DND-41 (cell line): ENCODE results near the gene PTOV1.
A peak's percentile ranks its signal among the peaks of the same experiment; 100 is the strongest.

Source experiments
- ATAC-seq: fragments of 200-7000 bp; cut with Tn5 transposase; 3 replicates; pipeline ENCODE4 v1.9.1; 2021; ENCODE audit warnings: low read depth; ENCODE audit not compliant: insufficient read depth
- DNase-seq: peaks from one replicate; pipeline ENCODE4 v3.0.0-alpha.2; 2020
- H2AFZ ChIP-seq: 2 replicates; pipeline ENCODE4 v1.6.0; 2012; ENCODE audit warnings: low read depth, low read length
- H3K27ac ChIP-seq: 2 replicates; pipeline ENCODE4 v1.5.1; 2012; ENCODE audit warnings: low read length, inconsistent platforms
- H3K27me3 ChIP-seq: fragments of 200-600 bp; sonication (generic); 2 replicates; pipeline ENCODE4 v1.6.0; 2012; ENCODE audit warnings: low read length, mild to moderate bottlenecking, inconsistent platforms; ENCODE audit not compliant: insufficient read depth, poor library complexity
- H3K36me3 ChIP-seq: 2 replicates; pipeline ENCODE4 v1.5.1; 2012; ENCODE audit warnings: low read length, inconsistent platforms; ENCODE audit not compliant: insufficient read depth
- H3K4me1 ChIP-seq: 2 replicates; pipeline ENCODE4 v1.5.1; 2012; ENCODE audit warnings: mild to moderate bottlenecking, low read length; ENCODE audit not compliant: insufficient read depth
- H3K4me2 ChIP-seq: 2 replicates; pipeline ENCODE4 v1.6.0; 2012; ENCODE audit warnings: mild to moderate bottlenecking, moderate library complexity, low read length, inconsistent platforms; ENCODE audit not compliant: insufficient read depth
- H3K4me3 ChIP-seq, 2 experiments: fragments of 200-600 bp in 1 of 2; shearing (Covaris generic) in 1 of 2; 2 replicates each; pipeline ENCODE4 v1.5.1; 2012 to 2016; ENCODE audit warnings: inconsistent platforms in 2 of 2, low read length in 2 of 2, mild to moderate bottlenecking in 2 of 2, low read depth in 1 of 2, moderate library complexity in 1 of 2
- H3K79me2 ChIP-seq: 2 replicates; pipeline ENCODE4 v1.6.0; 2012; ENCODE audit warnings: low read length, inconsistent platforms; ENCODE audit not compliant: insufficient read depth
- H3K9ac ChIP-seq: 2 replicates; pipeline ENCODE4 v1.6.0; 2012; ENCODE audit warnings: low read depth, mild to moderate bottlenecking, inconsistent platforms, low read length, moderate library complexity
- H3K9me3 ChIP-seq: 2 replicates; pipeline ENCODE4 v1.5.1; 2012; ENCODE audit warnings: low read length, moderate library complexity, mild to moderate bottlenecking, inconsistent platforms; ENCODE audit not compliant: insufficient read depth, severe bottlenecking
- H4K20me1 ChIP-seq: 2 replicates; pipeline ENCODE4 v1.6.0; 2012; ENCODE audit warnings: low read length; ENCODE audit not compliant: insufficient read depth
- CTCF ChIP-seq: IDR thresholded peaks from 2 replicates; pipeline ENCODE4 v1.5.1; 2012; ENCODE audit warnings: borderline replicate concordance, low read length, moderate library complexity, mild to moderate bottlenecking; ENCODE audit not compliant: poor library complexity, severe bottlenecking; ENCODE audit errors: extremely low read depth
- EZH2 ChIP-seq: IDR thresholded peaks from 3 replicates; pipeline ENCODE4 v1.6.1; 2012; ENCODE audit warnings: borderline replicate concordance, low read depth, mild to moderate bottlenecking, moderate library complexity, low read length, inconsistent platforms; ENCODE audit not compliant: severe bottlenecking

PTOV1 gene

DNA sequence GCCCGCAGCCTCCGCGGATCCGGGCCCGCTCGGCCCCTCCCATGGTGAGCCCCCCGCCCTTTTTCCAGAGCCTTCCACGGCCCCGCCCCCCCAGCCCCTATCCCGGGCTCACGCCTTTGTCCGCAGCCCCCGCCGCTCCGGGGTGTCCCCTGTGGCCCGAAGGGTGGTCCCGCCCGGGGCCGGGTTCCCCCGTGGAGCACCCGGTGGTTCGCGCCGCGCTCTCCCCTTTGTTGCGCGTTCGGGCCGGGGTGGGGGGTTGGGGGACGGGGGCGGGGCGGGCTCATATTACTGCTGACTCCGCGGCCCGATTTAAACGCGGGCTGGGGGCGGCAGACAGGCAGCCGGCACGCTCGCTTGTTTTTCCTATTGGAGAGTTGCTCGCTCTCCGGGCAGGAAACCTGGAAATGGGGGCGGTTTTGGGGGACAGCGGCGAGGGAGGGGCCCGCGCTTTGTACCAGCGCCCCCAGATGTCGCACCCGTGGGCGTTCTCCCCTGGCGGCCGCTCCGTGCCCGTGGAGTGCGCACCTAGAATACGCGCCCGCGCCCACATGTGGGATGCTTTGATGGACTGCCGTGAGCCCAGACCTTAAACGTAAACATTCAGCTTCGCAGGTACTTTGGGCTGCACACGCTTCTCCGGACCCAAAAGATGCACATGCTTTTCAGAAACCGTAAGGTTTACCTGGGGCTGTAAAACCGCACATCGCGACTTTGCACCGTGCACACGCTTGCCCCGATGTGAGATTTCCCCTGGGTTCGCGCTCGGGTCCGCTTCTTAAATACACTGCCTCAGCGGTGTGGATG, 699 bp downstream of the PTOV1 start:
- H3K9ac ChIP-seq, result peak overlapping the region; percentile 64
- H3K79me2 ChIP-seq, result peaks cover 66% of the 10 kb centered on the region
- H3K27ac ChIP-seq, result peak overlapping the region; percentile 80
- ATAC-seq (0 out of 3 replicates have a peak, but pooled peaks have one; percentile 10), DNase-seq (peak; percentile 56)
- TF ChIP-seq EZH2 (no peak), CTCF (peak; percentile 4)
- H4K20me1 ChIP-seq, result peaks cover 45% of the 10 kb centered on the region
- H3K36me3 ChIP-seq, result peaks cover 44% of the 10 kb centered on the region
- peak overlapping the region; percentile 82 for H3K4me2 ChIP-seq
- peak overlapping the region; percentile 48 to 70; a peak in 3 of 4 replicates for H3K4me3 ChIP-seq
- H3K9me3 ChIP-seq, result no peaks in the 10 kb centered on the region
- H2AFZ ChIP-seq, result 0 out of 2 replicates have a peak overlapping the region, but pooled peaks have one; percentile 75
- no peaks in the 10 kb centered on the region for H3K27me3 ChIP-seq
- H3K4me1 ChIP-seq, result peaks cover 51% of the 10 kb centered on the region

DNA sequence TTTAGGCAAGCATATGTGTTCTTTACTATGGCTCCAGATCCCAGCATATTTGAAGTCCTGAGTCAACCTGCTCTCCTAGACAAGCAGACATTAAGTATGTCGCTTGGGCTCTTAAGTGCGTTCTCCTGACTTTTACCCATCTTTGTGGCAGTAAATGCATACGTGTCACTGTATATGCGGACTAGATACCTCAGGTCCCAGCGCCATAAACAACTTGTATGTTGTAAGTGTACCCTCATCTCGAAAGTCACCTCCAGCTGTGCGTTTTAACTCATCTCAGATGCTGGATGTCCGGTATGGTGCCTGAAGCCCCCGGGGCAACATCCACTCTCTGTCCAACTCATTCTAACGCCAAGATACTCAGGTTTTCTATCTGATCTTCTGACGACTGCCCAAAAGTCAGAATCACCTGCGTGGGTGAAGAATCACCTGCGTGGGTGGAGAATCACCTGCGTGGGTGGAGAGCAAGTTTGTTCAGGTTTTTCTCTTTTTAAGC, 1.7 kb downstream of the PTOV1 start:
- peaks cover 55% of the 10 kb centered on the region for H4K20me1 ChIP-seq
- peak overlapping the region; percentile 65; the same call in 1 of the 2 replicates for H3K27ac ChIP-seq
- no peaks in the 10 kb centered on the region for H3K9me3 ChIP-seq
- no peaks in the 10 kb centered on the region for H3K27me3 ChIP-seq
- H3K4me1 ChIP-seq, result peaks cover 51% of the 10 kb centered on the region
- peak overlapping the region; percentile 64 for H3K9ac ChIP-seq
- DNase-seq (no peak), ATAC-seq (no peak)
- no peak overlapping the region for H2AFZ ChIP-seq
- peaks cover 73% of the 10 kb centered on the region for H3K79me2 ChIP-seq
- peak overlapping the region in 1 of 2 experiments; percentile 70; a peak in 2 of 4 replicates for H3K4me3 ChIP-seq
- H3K4me2 ChIP-seq, result peak overlapping the region; percentile 82
- TF ChIP-seq EZH2 (no peak), CTCF (no peak)
- H3K36me3 ChIP-seq, result peaks cover 54% of the 10 kb centered on the region

DNA sequence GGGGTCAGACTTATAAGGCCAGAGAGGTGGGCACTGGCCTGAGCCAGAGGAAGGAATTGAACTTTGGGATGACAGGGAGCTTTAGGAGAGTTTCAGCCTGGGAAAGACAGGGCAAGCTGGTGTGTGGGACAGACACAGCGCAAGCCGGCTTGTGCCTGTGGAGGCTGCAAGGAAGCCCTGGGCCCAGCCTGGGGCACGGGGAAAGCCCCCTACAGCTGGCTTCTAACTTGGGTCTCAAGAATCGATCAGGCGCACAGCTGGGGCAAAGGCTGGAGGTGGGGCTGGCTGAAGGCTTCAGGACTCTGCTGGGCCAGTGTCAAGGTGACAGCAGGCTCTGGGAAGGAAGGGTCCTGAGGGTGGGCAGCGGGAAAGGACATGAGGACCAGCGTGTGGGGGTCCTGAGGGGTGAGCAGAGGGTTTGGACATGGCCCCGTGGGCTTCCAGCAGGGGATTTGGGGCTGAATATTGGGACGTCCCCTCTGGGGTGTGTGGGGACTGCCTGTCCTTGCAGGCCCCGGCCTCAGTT, 3.0 kb downstream of the PTOV1 start:
- ATAC-seq, result no peak
- no peak overlapping the region for H3K27ac ChIP-seq
- H3K9me3 ChIP-seq, result no peaks in the 10 kb centered on the region
- TF ChIP-seq CTCF (no peak), EZH2 (no peak)
- peak overlapping the region; percentile 82; the same call in 1 of the 2 replicates for H3K4me2 ChIP-seq
- H2AFZ ChIP-seq, result no peak overlapping the region
- H3K9ac ChIP-seq, result no peak overlapping the region
- peaks cover 67% of the 10 kb centered on the region for H3K36me3 ChIP-seq
- H4K20me1 ChIP-seq, result peaks cover 68% of the 10 kb centered on the region
- H3K4me1 ChIP-seq, result peaks cover 40% of the 10 kb centered on the region
- H3K79me2 ChIP-seq, result peaks cover 73% of the 10 kb centered on the region
- H3K4me3 ChIP-seq, result no peak overlapping the region
- DNase-seq, result no peak
- H3K27me3 ChIP-seq, result no peaks in the 10 kb centered on the region
